GM21529 (cell line): ENCODE data around the gene EDAR.

ENCODE experiments used
- ATAC-seq: cut with Tn5 transposase; IDR thresholded peaks from one replicate; pipeline ENCODE4 v1.9.1; 2021; ENCODE audit not compliant: unreplicated experiment

EDAR gene

DNA sequence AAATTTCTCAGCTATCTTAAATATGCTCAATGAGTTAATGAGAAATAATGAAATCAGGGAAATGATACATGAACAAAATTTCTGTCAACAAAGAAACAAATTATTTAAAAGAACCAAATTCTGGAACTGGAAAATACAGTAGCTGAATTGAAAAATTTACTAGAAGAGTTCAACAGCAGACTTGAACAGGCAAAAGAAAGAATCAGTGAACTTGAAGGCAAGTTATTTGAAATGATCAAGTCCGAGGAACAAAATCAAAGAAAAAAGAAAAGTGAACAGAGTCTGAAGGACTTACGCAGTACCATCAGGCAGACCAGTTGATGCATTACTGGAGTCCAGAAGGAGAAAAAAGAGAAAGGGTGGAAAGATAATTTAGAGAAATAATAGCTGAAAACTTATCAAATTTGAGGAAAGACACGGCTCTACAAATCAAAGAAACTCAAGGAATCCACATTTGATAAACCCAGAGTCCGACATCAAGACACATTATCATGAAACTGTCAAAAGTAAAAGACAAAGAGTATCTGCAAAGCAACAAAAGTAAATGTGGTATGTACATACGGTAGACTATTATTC, 118.9 kb downstream of the EDAR start:
- no peak for ATAC-seq

DNA sequence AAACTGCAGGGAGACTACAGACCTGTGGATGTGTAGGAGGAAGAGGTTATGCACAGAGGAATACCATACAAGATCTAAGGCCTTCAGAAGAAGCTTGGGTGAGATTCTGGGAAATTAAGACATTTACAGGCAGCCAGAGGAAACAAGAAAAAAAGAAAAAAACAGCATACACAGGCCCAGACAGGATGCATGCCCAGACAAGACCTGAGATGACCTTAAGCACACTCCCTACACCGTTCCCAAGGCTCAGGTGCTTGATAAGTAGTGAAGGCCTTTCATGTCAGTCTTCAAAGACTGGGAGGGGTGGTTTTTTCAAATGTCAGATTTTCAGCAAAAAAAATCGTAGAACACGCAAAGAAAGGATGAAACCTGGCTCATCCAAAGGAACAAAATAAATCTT, 119.5 kb downstream of the EDAR start:
- no peak for ATAC-seq

DNA sequence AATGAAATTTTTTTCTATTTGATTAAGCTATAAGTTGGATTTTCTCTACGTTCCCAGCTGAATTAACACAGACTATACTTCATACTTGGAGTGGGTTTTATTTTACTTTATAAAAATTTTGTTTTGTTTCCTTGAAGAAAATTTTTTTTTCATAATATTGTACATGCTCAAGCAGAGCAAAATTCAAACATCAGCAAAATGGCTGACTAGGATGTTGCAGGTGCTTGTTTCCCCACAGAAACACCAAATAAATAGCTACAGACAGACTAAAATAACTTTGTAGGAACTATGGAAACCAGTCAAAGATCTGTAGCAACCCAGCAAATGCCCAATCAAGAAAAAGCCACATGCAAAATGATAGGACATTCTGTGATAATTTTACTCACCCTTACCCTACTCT, 120.1 kb downstream of the EDAR start:
- ATAC-seq: no peak

DNA sequence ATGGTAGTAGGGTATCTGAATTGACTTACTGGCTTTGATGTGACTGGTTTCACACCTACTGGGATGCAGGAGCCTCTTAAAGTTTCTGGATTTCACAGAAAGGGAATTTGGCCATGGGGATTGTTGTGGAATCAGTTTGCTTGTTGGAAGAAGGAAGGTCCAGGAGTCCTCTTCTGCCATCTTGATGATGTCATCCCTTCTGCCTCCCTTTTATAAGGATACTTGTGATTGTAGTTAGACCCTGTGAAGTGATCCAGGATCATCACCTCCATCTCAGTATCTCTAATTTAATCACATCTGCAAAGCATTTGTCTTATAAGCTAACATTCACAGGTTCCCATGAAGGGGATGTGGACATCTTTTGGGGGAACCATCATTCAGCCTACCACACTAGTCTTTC, 123.0 kb downstream of the EDAR start:
- ATAC-seq: no peak

DNA sequence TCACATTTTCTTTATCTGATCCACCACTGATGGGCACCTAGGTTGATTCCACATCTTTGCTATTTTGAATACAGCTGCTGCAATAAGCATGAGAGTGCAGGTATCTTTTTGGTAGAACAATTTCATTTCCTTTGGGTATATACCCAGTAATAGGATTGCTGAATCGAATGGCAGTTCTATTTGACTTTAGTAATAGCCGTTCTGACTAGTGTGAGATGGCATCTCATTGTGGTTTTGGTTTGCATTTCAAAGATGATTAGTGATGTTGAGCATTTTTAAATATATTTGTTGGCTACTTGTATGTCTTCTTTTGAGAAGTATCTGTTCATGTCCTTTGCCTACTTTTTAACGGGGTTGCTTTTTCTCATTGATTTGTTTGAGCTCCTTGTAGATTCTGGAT, 130.1 kb downstream of the EDAR start:
- no peak for ATAC-seq

DNA sequence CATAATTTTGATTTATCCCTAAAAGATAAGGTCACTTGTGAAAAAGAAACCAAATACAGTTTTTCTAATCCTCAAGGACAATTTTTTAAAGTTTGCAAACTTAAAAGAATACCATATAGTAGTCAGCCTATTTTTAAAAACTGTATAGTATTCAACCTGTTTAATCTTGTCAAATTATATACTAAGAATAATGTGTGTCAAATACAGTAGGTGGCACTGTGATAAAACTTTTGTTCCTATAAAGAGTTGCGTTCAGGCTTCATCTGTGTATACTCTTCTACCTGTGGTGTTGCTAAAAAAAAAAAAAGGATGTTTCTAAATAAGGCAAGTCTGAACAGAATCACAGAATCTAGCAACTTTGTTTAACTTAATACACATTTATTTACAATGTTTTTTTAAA, 133.8 kb downstream of the EDAR start:
- ATAC-seq: peak; percentile 62

DNA sequence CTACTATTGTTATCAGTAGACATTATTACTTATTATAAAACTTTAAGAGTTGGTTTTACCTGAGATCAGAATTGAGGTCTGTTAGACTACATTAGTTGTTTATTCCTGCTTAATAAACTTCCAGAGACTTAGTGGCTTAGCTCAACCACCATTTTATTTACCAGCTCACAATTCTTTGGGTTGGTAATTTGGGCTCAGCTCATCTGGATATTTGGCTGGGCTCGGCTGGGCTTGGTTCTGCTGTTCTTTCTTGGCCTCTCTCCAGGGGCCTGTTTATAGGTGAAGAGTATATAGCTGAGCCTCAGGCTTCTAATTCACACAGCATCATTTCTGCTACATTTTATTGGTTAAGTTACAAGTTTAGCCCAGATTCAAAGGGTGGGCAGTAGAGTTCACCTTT, 134.5 kb downstream of the EDAR start:
- no peak for ATAC-seq

DNA sequence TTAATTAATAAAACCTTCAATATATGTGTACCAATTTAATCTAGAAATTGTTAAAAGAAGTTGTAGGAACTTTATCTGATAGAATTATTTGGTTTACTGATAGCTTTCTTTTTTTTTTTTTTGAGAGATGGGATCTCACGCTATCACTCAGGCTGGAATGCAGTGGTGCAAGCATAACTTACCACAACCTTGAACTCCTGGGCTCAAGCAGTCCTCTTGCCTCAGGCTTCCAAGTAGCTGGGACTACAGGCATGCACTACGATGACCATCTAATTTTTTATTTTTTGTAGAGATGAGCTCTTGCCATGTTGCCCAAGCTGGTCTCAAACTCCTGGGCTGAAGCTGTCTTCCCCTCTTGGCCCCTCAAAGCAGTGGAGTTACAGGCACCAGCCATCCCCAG, 135.6 kb downstream of the EDAR start:
- no peak for ATAC-seq

DNA sequence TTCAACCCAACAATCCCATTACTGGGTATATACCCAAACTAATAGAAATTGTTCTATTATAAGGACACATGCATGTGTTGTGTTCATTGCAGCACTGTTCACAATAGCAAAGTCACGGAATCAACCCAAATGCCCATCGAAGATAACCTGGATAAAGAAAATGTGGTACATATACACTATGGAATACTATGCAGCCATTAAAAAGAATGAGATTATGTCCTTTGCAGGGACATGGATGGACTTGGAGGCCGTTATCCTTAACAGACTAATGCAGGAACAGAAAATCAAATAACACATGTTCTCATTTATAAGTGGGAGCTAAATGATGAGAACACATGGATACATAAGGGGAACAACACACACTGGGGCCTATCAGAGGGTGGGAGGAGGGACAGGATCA, 136.6 kb downstream of the EDAR start:
- ATAC-seq: no peak

DNA sequence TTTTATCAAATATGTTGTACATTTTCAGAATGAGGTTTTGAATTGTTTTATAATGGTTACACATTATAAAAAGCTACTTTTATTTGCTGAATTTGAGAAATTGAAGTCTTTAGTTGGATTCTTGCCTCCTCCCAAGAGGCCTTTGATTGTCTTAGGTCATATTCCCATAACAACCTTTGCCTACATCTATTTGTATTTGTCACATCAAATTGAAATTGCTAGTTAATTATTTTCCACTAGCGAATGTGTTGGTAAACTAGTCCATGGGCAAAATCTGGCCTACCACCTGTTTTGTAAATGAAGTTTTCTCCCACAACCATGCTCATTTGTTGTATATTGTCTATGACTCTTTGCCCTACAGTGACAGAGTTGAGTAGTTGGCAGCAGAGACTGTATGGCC, 142.0 kb downstream of the EDAR start:
- no peak for ATAC-seq

DNA sequence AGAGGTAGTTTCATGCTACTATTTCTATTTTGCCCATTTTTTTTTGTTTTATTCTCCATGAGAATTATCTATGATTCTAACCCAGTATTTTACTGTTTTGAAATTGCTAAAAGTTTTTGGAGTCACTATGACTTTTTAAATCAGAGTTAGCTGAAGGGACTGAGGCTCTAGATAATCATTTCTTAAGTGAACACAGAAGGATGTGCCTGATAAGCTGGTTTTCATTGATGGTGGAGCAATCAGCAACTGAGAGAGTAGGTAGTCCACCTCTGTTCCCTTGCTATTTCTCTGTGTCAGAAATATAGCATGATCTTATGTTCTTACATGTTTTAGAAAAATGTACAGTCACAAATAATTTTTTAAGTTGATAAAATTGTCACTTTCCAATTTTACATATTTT, 143.1 kb downstream of the EDAR start:
- no peak for ATAC-seq
